Activated CD8-positive, alpha-beta T cell treated with anti-CD3 and anti-CD28 coated beads for 36 hours (primary cell): ENCODE results near the gene TGFBR3L. TPM values are rescaled to one million over a fixed set of nuclear protein-coding genes. Genes with fewer than 3 reads are reported as not detected.

Source experiments
- ATAC-seq: fragments of 200-7000 bp; cut with Tn5 transposase; one replicate; pipeline ENCODE4 v1.10.0; 2021; ENCODE audit warnings: mild to moderate bottlenecking, moderate library complexity
- CTCF ChIA-PET: fragments of 350-600 bp; sonication (Branson Sonifier 250); formaldehyde crosslinking; loops from one replicate; lab custom pipeline; 2021; ENCODE audit warnings: antibody characterized with exemption; lab: Charles Lee
- POLR2A ChIA-PET: fragments of 350-600 bp; sonication (Branson Sonifier 250); formaldehyde crosslinking; loops from one replicate; lab custom pipeline; 2021; ENCODE audit warnings: antibody characterized with exemption; lab: Charles Lee
- DNase-seq: peaks from one replicate; pipeline ENCODE4 v3.0.0-alpha.2; 2020
- H3K27ac Mint-ChIP-seq: one replicate; pipeline ENCODE4 v1.8.0; 2021; ENCODE audit warnings: mild to moderate bottlenecking, mixed read lengths
- H3K27me3 Mint-ChIP-seq: one replicate; pipeline ENCODE4 v1.8.0; 2021; ENCODE audit warnings: mixed read lengths
- H3K36me3 Mint-ChIP-seq: one replicate; pipeline ENCODE4 v1.8.0; 2021; ENCODE audit warnings: low read depth, mixed read lengths
- H3K4me1 Mint-ChIP-seq: one replicate; pipeline ENCODE4 v1.8.0; 2021; ENCODE audit warnings: low read depth, mixed read lengths
- H3K4me3 Mint-ChIP-seq: one replicate; pipeline ENCODE4 v1.8.0; 2021; ENCODE audit warnings: mild to moderate bottlenecking, moderate library complexity, mixed read lengths
- H3K9me3 Mint-ChIP-seq: one replicate; pipeline ENCODE4 v1.8.0; 2021; ENCODE audit warnings: mixed read lengths
- intact Hi-C: fragments of 100-400 bp; cut with micrococcal nuclease; formaldehyde crosslinking; loops from one replicate; pipeline ENCODE4 v1.10.0; 2022
- total RNA-seq, 2 experiments: library from RNA; stranded (reverse); gene quantifications; one replicate each; pipeline ENCODE4 v1.2.3, GENCODE V29; 2021
- TF ChIP-seq, protein P1 (sequence below): fragments of 200-600 bp; IDR thresholded peaks from one replicate; pipeline ENCODE4 v1.8.0; 2022; ENCODE audit warnings: antibody characterized with exemption, mild to moderate bottlenecking

The TGFBR3L gene
- total RNA-seq, 2 experiments from 2014 or later: 5.1 to 5.9 TPM

DNA sequence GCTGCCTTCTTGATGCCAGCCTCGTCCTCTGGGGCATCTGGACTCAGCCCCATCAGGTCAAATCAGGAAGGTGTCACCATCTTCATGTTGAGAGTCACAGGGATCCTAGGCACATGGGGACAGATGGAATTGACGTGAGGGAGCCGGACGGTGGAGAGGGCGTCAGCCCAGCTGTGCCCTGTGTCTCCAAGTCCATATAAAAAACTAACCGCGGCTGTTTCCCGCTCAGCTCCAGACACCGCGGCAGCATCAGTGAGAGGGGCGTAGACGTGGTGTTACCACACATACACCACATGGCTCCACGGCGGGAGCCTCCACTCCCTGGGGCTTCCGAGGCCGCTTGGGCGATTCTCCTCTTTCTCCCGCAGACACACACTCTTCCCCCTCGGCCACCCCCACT is 34.8 kb upstream of the TGFBR3L start:
- Mint-ChIP-seq H3K27ac (no peak overlapping the region), H3K4me1 (peaks cover 5% of the 10 kb centered on the region), H3K36me3 (no peaks in the 10 kb centered on the region), H3K9me3 (no peaks in the 10 kb centered on the region), H3K27me3 (no peaks in the 10 kb centered on the region), H3K4me3 (no peak overlapping the region)
- intact Hi-C loops: no loop called here
- DNase-seq: peak; percentile 21
- POLR2A ChIA-PET: no interaction called here
- CTCF ChIA-PET: interaction anchor here (1.4 kb wide), 1 partner anchor 11 kb away, joined by 5 read pairs; no protein-coding TSS in a partner anchor
- ATAC-seq: no peak
- TF ChIP-seq, protein P1, sequence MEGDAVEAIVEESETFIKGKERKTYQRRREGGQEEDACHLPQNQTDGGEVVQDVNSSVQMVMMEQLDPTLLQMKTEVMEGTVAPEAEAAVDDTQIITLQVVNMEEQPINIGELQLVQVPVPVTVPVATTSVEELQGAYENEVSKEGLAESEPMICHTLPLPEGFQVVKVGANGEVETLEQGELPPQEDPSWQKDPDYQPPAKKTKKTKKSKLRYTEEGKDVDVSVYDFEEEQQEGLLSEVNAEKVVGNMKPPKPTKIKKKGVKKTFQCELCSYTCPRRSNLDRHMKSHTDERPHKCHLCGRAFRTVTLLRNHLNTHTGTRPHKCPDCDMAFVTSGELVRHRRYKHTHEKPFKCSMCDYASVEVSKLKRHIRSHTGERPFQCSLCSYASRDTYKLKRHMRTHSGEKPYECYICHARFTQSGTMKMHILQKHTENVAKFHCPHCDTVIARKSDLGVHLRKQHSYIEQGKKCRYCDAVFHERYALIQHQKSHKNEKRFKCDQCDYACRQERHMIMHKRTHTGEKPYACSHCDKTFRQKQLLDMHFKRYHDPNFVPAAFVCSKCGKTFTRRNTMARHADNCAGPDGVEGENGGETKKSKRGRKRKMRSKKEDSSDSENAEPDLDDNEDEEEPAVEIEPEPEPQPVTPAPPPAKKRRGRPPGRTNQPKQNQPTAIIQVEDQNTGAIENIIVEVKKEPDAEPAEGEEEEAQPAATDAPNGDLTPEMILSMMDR: no peak

DNA sequence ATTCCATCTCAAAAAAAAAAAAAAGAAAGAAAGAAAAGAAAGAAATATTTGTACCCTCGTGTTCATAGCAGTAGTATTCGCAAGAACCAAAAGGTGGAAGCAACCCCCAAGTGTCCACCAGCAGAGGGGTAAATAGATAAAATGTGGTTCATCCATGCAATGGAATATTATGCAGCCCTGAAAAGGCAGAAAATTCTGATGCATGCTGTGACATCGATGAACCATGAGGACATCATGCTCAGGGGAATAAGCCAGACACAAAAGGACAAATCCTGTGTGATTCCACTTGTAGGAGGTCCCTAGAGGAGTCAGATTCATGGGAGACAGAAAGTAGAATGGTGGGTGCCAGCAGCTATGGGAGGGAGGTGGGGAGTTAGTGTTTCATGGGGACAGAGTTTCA is 32.7 kb upstream of the TGFBR3L start:
- ChIA-PET POLR2A (interaction anchor here (0.7 kb wide), 1 partner anchor 12 kb away, joined by 3 read pairs; no protein-coding TSS in a partner anchor), CTCF (no interaction called here)
- Mint-ChIP-seq H3K9me3 (no peaks in the 10 kb centered on the region), H3K4me3 (no peak overlapping the region), H3K27ac (no peak overlapping the region), H3K27me3 (no peaks in the 10 kb centered on the region), H3K4me1 (peaks cover 2% of the 10 kb centered on the region), H3K36me3 (no peaks in the 10 kb centered on the region)
- intact Hi-C loops: no loop called here
- no peak for ATAC-seq
- TF ChIP-seq, protein P1: no peak
- DNase-seq: no peak

DNA sequence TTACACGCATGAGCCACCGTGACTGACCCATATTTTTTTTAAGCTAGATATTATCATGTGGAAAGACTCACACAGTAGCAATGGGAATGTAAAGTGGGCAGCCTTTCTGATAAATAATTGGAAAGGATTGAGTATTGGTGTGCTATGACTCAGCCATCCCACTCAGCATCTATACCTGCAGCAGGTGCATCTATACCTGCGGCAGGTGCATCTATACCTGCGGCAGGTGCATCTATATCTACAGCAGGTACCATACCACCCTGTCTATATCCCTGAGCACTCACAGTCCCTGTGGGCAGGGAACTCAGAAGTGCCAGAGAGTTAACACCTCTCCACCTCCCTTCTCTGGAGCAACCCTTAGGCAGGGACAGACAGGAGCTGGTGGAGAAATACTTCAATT is 31.5 kb upstream of the TGFBR3L start:
- H3K27me3 Mint-ChIP-seq: peaks cover 1% of the 10 kb centered on the region
- no peaks in the 10 kb centered on the region for H3K36me3 Mint-ChIP-seq
- POLR2A ChIA-PET: no interaction called here
- H3K4me3 Mint-ChIP-seq: no peak overlapping the region
- CTCF ChIA-PET: no interaction called here
- ATAC-seq (no peak), DNase-seq (no peak)
- peaks cover 2% of the 10 kb centered on the region for H3K4me1 Mint-ChIP-seq
- TF ChIP-seq, protein P1: no peak
- H3K27ac Mint-ChIP-seq: no peak overlapping the region
- H3K9me3 Mint-ChIP-seq: no peaks in the 10 kb centered on the region
- intact Hi-C loops: no loop called here

DNA sequence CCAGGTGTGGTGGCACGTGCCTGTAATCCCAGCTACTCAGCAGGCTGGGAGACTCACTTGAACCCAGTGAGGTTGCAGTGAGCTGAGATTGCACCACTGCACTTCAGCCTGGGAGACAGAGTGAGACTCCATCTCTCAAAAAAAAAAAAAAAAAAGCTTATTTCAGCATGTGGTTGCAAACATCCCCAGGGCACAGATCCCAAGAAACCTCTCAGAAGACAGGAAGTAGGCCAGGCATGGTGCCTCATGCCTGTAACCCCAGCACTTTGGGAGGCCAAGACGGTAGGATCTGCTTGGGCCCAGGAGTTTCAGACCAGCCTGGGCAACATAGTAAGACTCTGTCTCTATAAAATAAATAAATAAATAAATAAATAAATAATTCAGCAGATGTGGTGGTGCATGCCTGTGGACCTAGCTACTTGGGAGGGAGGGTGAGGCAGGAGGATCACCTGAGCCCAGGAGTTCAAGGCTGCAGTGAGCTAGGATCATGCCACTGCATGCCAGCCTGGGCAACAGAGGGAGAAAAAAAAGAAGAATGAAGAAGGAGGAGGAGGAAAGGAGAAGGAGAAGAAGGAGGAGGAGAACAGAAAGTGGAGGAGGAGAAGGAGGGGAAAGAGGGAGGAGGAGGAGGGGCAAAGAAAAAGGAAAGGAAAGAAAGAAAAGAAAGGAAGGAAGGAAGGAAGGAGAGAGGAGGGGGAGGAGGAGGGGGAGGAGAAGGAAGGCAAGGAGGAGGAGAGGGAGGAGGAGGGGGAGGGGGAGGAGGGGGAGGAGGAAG is 30.6 kb upstream of the TGFBR3L start:
- peaks cover 6% of the 10 kb centered on the region for H3K27me3 Mint-ChIP-seq
- no peaks in the 10 kb centered on the region for H3K36me3 Mint-ChIP-seq
- DNase-seq (no peak), ATAC-seq (no peak)
- POLR2A ChIA-PET: no interaction called here
- no peak overlapping the region for H3K4me3 Mint-ChIP-seq
- CTCF ChIA-PET: interaction anchor here (0.6 kb wide), 1 partner anchor 692 kb away, joined by 3 read pairs; no protein-coding TSS in a partner anchor
- intact Hi-C loops: no loop called here
- no peak overlapping the region for H3K27ac Mint-ChIP-seq
- H3K4me1 Mint-ChIP-seq: peaks cover 2% of the 10 kb centered on the region
- no peaks in the 10 kb centered on the region for H3K9me3 Mint-ChIP-seq
- TF ChIP-seq, protein P1: no peak

DNA sequence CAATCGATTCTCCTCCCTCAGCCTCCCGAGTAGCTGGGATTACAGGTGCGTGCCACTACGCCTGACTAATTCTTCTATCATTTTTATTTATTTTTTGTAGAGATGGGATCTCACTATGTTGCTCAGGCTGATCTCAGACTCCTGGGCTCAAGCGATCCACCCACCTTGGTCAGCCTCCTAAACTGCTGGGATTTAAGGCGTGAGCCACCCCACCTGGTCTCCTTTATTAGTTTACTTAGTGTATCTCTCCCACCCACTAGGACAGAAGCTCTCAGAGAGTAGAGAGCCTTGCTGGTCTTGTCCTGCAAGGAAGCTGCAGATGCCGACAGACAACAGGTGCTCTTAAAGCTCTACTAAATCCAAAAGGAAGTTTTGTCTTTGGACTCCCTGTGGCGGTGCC is 28.8 kb upstream of the TGFBR3L start:
- peaks cover 9% of the 10 kb centered on the region for H3K27me3 Mint-ChIP-seq
- intact Hi-C loops: no loop called here
- no peak overlapping the region for H3K27ac Mint-ChIP-seq

More for the DNA sequence above, 28.8 kb upstream of the TGFBR3L start:
- DNase-seq (no peak), ATAC-seq (no peak)
- ChIA-PET POLR2A (no interaction called here), CTCF (interaction anchor here (0.6 to 1.2 kb wide), 3 partner anchors 16 to 205 kb away, joined by 3 to 4 read pairs (median 3); partner anchors contain the start of gene TRAPPC5)
- TF ChIP-seq, protein P1: no peak
- H3K4me3 Mint-ChIP-seq: no peak overlapping the region
- peaks cover 2% of the 10 kb centered on the region for H3K4me1 Mint-ChIP-seq
- H3K36me3 Mint-ChIP-seq: no peaks in the 10 kb centered on the region
- H3K9me3 Mint-ChIP-seq: no peaks in the 10 kb centered on the region
